Breast epithelium (tissue), 4 donors: ENCODE data around the gene PCMT1. TPM values are rescaled to one million over a fixed set of nuclear protein-coding genes. Genes with fewer than 3 reads are reported as not detected.
A peak's percentile ranks its signal among the peaks of the same experiment; 100 is the strongest.
"Not testable (repeated sequence)": the region's sequence is repeated elsewhere in the genome, so short reads cannot be mapped to it uniquely, and the experiment has no call there.

Experiments
- DNase-seq, 2 donors: peaks; one replicate each; pipeline ENCODE4 v3.0.0-alpha.2; 2019; ENCODE audit warnings: low spot score in 2 of 2
- H3K27ac ChIP-seq, 2 donors: fragments of 200-600 bp; sonication (generic) in 1 of 2; one replicate each; pipeline ENCODE4 v1.5.1; 2016 to 2019; ENCODE audit warnings: mild to moderate bottlenecking in 1 of 2
- H3K27me3 ChIP-seq, 2 donors: fragments of 200-600 bp; sonication (generic) in 1 of 2; one replicate each; pipeline versions ENCODE4 v1.5.1 to v1.6.0; 2017 to 2019; ENCODE audit warnings: control low read depth in 1 of 2, mild to moderate bottlenecking in 1 of 2
- H3K36me3 ChIP-seq: fragments of 200-600 bp; one replicate; pipeline ENCODE4 v1.5.1; 2019
- H3K4me1 ChIP-seq, 2 donors: fragments of 200-600 bp; sonication (generic); one replicate each; pipeline ENCODE4 v1.5.1; 2016 to 2019; ENCODE audit warnings: control low read depth in 1 of 2
- H3K4me3 ChIP-seq, 3 donors: fragments of 200-600 bp; sonication (generic); 1 replicate in 2 of 3; 2 replicates in 1 of 3; pipeline ENCODE4 v1.5.1; 2016 to 2019; ENCODE audit warnings: mild to moderate bottlenecking in 3 of 3, moderate library complexity in 2 of 3
- H3K9me3 ChIP-seq, 2 donors: fragments of 200-600 bp; sonication (generic) in 1 of 2; one replicate each; pipeline ENCODE4 v1.5.1; 2016 to 2019; ENCODE audit warnings: control low read depth in 1 of 2
- CTCF ChIP-seq, 3 donors: fragments of 450-650 bp; IDR thresholded peaks; one replicate each; pipeline ENCODE4 v1.5.1; 2016 to 2017; ENCODE audit warnings: antibody characterized with exemption in 3 of 3, mild to moderate bottlenecking in 3 of 3, moderate library complexity in 3 of 3
- POLR2A ChIP-seq: fragments of 450-650 bp; IDR thresholded peaks from one replicate; pipeline ENCODE4 v1.6.1; 2016; ENCODE audit warnings: antibody characterized with exemption, mild to moderate bottlenecking, moderate library complexity
- POLR2AphosphoS5 ChIP-seq, 3 donors: sonication (generic); formaldehyde crosslinking; IDR thresholded peaks; one replicate each; pipeline ENCODE4 v1.6.1; 2017; ENCODE audit warnings: antibody characterized with exemption in 3 of 3
- intact Hi-C: fragments of 100-400 bp; cut with DNase I; formaldehyde crosslinking; loops from one replicate; pipeline ENCODE4 v1.15.1; 2023; ENCODE audit warnings: low total_unique reads
- total RNA-seq, 3 donors: library from RNA; depleted of rRNA; stranded (reverse); fragments of >200 nt; gene quantifications; one replicate each; pipeline ENCODE4 v1.1.0, GENCODE V29; 2016

PCMT1 gene
- total RNA-seq, 3 donors from 2014 or later: 111 to 148 (median 121) TPM

- Histone ChIP-seq H3K27me3 (no peaks in the 10 kb centered on the region), H3K4me3 (no peak overlapping the region), H3K9me3 (no peaks in the 10 kb centered on the region), H3K27ac (peak overlapping the region in 1 of 2 donors; percentile 20), H3K36me3 (no peaks in the 10 kb centered on the region), H3K4me1 (peaks cover 0 to 11% of the 10 kb centered on the region in 2 donors)
- intact Hi-C loops: no loop called here
- no peak for DNase-seq
- TF ChIP-seq POLR2A (no peak), CTCF (IDR thresholded peaks at IDR 0.05) (no peak), POLR2AphosphoS5 (IDR thresholded peaks at IDR 0.05) (no peak)
Observed at GRCh38 chr6:149847939-149848267, 98.4 kb downstream of the PCMT1 start.

- H3K4me3 ChIP-seq, H3K36me3 ChIP-seq, H3K9me3 ChIP-seq, intact Hi-C loops, H3K27ac ChIP-seq, H3K27me3 ChIP-seq, DNase-seq: not testable (repeated sequence)
- H3K4me1 ChIP-seq: peaks cover 0 to 11% of the 10 kb centered on the region in 2 donors
Observed at GRCh38 chr6:149848343-149848742, 98.8 kb downstream of the PCMT1 start.

- H3K27me3 ChIP-seq: no peaks in the 10 kb centered on the region
- H3K27ac ChIP-seq: peak overlapping the region; percentile 84 to 86
- no peak overlapping the region for H3K4me3 ChIP-seq
- no peaks in the 10 kb centered on the region for H3K36me3 ChIP-seq
- H3K4me1 ChIP-seq: peaks cover 0 to 18% of the 10 kb centered on the region in 2 donors
- intact Hi-C loops: no loop called here
- no peaks in the 10 kb centered on the region for H3K9me3 ChIP-seq
- no peak for DNase-seq
- no peak for TF ChIP-seq CTCF (IDR thresholded peaks at IDR 0.05)
- TF ChIP-seq POLR2AphosphoS5 (IDR thresholded peaks at IDR 0.05): no peak
- TF ChIP-seq POLR2A: no peak
Observed at GRCh38 chr6:149851461-149852110, 102.0 kb downstream of the PCMT1 start.

GRCh38 chr6:149852180-149852579 is 102.6 kb downstream of the PCMT1 start:
- Histone ChIP-seq H3K27ac (peak overlapping the region; percentile 84 to 86), H3K9me3 (no peaks in the 10 kb centered on the region), H3K36me3 (no peaks in the 10 kb centered on the region), H3K27me3 (no peaks in the 10 kb centered on the region), H3K4me1 (peaks cover 0 to 12% of the 10 kb centered on the region in 2 donors), H3K4me3 (peak overlapping the region in 1 of 3 donors; percentile 30)
- DNase-seq: peak in 1 of 2 donors; percentile 46
- TF ChIP-seq POLR2A (no peak), POLR2AphosphoS5 (IDR thresholded peaks at IDR 0.05) (no peak), CTCF (IDR thresholded peaks at IDR 0.05) (no peak)
- intact Hi-C loops: no loop called here

- no peak for DNase-seq
- no peak for TF ChIP-seq CTCF (IDR thresholded peaks at IDR 0.05)
- no peak for TF ChIP-seq POLR2A
- TF ChIP-seq POLR2AphosphoS5 (IDR thresholded peaks at IDR 0.05): no peak
- H3K36me3 ChIP-seq: no peaks in the 10 kb centered on the region
- no peaks in the 10 kb centered on the region for H3K9me3 ChIP-seq
- H3K27ac ChIP-seq: peak overlapping the region; percentile 84 to 86
- H3K4me1 ChIP-seq: peaks cover 0 to 10% of the 10 kb centered on the region in 2 donors
- no peaks in the 10 kb centered on the region for H3K27me3 ChIP-seq
- H3K4me3 ChIP-seq: no peak overlapping the region
- intact Hi-C loops: no loop called here
Observed at GRCh38 chr6:149852881-149853280, 103.3 kb downstream of the PCMT1 start.

- intact Hi-C loops: not testable (repeated sequence)
Observed at GRCh38 chr6:149854017-149854416, 104.5 kb downstream of the PCMT1 start.

More at GRCh38 chr6:149854017-149854416, 104.5 kb downstream of the PCMT1 start:
- not testable (repeated sequence) for H3K36me3 ChIP-seq, H3K4me3 ChIP-seq, H3K4me1 ChIP-seq, DNase-seq, H3K9me3 ChIP-seq, H3K27me3 ChIP-seq
- peak overlapping the region; percentile 40 to 42 for H3K27ac ChIP-seq
